T follicular helper cell (primary cell): ENCODE data around the gene TNFSF8.

Experiments used
- DNase-seq: peaks from one replicate; pipeline ENCODE4 v3.0.0-alpha.2; 2020; ENCODE audit warnings: low read depth
- total RNA-seq, 2 experiments: gene quantifications; one replicate each; lab custom pipeline; 2026; lab: John Stamatoyannopoulos, UW

TNFSF8 gene
- total RNA-seq: 163 to 777 reads per million in 2 experiments

DNA sequence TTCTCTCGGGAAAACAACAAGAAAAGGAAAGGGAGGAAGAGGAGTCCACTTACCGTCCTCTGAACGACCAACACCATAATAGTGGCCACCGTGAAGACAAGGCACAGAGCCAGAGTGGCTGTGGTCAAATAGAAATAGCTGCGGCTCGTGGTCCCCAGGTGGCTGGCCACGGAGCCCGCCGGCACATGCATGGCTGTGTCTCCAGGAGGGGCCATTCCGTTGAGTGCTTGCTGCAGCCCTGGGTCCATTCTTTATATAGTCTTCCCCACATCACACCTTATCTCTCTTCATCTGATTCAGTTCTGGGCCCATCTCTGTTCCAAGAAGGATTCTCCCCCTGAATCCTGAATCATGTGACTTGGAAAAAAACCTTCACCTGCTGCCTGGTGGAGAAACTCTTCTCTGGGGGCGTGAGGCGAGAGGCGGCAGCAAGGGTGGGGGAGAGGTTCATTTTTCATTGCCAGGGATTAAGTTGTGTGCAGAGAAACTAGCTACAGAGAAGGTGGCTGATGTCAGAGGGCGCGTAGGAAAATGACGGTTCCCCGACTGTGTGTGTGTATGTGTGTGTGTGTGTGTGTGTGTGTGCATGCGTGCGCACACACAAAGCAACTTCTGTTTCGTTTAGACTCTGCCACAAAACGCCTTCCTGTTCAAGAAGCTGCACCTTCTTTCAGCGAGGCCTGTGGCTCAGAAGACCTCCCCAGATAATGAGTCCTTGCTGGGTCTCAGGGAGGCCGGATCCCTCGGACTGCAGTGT lies at the start of gene TNFSF8:
Gene TNFSF8 (minus strand): TSS at position 536 of the 757 bp plus-strand sequence. CDS start 288 bp downstream, at position 248.
- DNase-seq: peak; percentile 58

- DNase-seq: no peak
These were observed 42.8 kb upstream of the TNFSF8 start for GRCh38 chr9:114973216-114973615.

DNA sequence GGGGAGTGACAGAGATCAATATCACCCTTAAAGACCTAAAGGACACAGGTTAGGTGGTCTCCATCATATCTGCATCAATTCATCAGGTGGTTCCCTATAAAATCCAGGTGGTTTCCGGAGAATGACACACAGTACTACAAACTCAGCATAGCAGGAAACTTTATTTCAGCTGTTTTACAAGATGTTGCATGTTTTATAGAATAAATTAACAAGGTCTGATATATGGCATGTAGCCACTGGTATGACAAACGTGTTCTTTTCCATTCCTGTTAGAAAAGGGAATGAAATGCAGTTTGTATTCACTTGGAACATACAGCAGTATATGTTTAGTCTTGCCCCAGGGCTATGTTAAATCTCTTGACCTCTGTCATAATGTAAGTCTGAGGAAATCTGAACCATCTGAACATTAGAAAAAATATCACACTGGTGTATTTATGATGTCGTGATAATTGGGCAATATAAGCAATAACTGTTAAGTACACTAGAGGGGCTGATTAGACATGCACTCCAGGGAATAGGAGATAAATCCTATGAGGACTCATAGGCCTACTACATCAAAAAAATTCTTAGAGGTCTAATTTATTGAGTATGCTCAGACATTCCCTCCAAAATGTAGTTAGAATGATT lies 42.2 kb upstream of the TNFSF8 start:
- DNase-seq: no peak

GRCh38 chr9:114969269-114969668 lies 38.9 kb upstream of the TNFSF8 start:
- no peak for DNase-seq

GRCh38 chr9:114968671-114969070 lies 38.3 kb upstream of the TNFSF8 start:
- DNase-seq: no peak

DNA sequence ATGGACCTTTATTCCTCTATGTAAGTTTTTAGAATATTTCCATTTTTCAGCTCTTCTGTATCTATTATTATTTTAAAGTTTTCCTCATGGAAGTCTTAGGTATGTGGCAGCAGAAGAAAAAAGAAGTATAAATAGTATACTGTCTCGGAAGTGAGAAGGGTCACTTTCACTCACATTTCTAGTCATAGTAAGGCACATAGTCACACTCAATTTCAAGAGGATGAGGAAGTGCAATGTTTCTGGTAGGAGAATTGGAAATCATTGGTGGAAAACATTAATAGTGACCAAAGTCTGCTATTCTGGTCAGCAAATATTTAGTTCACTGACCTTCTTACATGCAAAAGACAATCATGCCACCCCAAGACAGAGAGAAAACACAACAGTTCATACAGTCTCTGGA lies 35.2 kb upstream of the TNFSF8 start:
- DNase-seq: no peak

DNA sequence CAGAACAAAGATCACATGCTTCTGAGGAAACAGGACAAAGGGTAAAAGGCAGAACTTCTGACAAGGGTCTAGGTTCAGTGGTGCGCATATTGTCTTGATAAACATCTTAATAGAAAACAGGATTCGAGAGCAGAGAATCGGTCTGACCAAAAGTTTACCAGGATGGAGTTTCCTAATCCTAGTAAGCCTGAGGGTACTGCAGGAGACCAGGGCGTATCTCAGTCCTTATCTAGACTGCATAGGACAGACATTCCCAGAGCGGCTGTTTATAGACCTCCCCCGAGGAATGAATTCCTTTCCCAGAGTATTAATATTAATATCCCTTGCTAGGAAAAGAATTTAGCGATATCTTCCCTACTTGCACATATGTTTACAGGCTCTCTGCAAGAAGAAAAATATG lies 32.4 kb upstream of the TNFSF8 start:
- no peak for DNase-seq

- no peak for DNase-seq
These were observed 29.9 kb upstream of the TNFSF8 start for GRCh38 chr9:114960276-114960675.

DNA sequence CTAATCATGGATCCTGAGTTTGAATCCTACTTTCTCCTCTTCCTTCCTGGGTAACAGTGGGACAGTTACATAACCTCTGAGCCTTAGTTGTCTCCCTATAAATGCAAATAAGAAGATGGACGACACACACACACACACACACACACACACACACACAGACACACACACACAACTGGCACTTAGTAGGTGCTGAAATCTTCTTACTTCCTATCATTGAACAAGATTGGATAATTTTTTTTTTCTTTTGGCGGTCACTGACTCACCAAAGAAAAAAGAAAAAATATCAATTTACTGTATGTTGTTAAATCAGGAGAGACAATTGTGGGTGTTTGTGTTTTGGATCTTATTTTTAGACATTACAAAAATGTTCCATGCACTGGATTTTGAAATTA lies 28.4 kb upstream of the TNFSF8 start:
- no peak for DNase-seq

- DNase-seq: no peak
These were observed 27.8 kb upstream of the TNFSF8 start for GRCh38 chr9:114958021-114958843.

DNA sequence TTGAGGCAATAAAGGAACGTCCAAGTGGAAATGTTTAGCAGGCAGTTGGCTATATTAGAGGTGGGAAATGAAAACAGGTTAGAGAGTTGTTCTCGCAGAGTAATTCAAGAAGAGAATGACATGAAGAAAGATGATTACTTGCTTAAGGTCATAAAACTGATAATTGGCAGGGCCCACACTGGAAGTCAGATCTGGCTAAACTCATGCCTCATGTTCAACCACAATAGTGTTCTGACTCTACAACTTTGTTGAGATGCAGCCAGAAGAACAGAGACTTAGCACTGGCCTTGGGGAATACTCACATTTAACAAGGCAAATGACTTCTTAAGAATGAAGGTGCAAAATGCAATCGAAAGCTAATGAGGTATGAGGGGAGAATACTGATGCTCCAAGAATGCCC lies 27.2 kb upstream of the TNFSF8 start:
- DNase-seq: no peak

DNA sequence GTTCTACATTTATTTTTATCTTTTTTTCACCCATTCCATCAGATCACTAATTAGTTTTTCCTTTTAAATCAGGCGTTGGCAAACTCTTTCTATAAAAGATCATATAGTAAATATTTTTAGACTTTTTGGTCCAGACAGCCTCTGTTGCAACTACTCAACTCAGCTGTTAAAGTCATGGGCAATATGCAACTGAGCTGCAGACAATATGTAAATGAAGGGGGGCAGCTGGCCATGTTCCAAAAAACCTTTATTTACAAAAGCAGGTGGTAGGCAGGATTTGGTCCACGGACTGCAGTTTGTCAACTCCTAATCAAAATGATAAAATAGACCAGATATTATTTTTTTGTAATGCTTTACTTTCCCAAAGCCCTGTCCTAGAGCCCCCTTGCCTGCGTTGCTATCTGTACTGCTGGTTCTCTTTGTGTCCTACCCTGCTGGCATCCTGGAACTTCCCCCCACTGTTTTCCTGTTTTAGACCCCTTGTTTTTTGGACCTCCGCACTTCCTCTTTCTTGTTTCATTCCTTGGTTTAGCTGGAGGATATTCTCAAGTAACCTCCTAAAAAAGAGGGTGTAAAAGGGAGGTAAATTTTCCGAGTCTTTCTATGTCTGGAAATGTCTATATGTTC lies 24.7 kb upstream of the TNFSF8 start:
- DNase-seq: no peak

- DNase-seq: no peak
These were observed 23.6 kb upstream of the TNFSF8 start for GRCh38 chr9:114953959-114954358.

DNA sequence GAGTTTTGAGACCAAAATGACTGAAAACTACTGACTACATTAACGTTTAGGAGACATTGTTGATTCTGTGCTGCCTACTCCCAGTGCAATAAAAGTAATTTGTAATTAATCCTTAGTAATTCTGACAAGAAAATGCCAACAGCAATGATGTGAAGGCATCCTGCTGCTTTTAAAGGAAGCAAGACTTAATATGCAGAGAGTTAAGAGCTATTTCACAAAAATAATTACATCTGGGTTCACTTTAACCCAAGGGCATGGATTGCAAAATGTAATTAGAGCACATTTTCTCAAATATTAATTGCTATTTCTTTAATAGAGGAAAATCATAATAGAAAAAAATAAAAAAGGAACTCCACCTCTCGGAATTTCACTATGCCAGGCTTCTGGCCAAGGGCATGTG lies 22.7 kb upstream of the TNFSF8 start:
- DNase-seq: no peak

GRCh38 chr9:114950761-114951160 lies 20.4 kb upstream of the TNFSF8 start:
- no peak for DNase-seq

DNA sequence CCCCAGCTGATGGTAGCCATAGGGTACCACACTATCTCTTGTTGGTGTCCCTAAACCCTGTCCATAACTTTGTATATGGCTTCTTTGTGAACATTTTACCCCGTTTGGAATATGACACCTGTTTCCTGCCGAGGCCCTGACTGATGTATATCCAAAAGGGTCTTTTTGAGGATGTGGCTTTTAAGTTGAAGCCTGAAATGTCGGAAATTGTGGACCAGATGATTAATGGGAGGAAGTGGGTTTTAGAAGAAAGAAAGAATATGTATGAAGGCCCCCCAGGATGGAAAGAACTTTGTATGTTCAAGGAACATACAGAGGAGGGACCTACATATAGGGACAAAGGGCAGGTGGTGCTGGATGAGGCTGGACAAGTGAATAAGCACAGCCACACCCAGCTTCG lies 16.7 kb upstream of the TNFSF8 start:
- no peak for DNase-seq

DNA sequence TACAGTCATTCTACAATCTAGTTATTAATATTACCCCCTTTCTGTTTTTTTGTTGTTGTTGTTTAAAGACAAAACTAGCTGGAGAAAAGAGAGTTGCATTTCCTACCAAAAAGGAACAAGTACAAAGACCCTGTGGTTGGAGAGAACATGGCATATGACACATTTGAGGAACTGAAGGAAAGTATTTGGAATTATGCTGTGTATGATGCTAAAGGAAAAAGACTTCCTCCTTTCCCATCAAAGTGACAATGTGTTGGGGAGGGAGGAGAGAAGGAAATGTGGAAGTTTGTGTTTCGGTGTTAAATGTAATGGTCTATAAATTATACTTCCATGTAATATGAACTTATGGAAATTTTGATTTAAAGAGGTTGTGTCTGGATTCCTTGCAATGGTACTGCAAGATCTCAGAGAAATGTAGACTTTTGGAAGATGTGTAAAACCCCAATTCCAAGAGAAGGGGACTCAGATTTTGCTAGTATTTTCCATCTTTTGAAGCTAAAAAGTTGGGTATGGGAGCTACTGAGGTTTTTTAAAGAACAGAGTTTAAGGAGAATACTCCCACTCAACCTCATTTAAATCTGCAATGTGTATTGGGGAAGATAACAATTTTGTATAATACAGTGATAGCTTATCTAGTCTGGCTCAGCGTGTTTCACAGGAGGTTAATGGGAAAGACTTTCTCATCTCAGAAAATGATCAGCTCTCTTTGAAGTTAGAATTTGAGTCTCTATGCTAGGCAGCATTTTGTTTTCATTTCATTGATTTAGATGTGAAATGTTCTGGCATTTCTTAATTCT lies 15.4 kb upstream of the TNFSF8 start:
- DNase-seq: no peak

DNA sequence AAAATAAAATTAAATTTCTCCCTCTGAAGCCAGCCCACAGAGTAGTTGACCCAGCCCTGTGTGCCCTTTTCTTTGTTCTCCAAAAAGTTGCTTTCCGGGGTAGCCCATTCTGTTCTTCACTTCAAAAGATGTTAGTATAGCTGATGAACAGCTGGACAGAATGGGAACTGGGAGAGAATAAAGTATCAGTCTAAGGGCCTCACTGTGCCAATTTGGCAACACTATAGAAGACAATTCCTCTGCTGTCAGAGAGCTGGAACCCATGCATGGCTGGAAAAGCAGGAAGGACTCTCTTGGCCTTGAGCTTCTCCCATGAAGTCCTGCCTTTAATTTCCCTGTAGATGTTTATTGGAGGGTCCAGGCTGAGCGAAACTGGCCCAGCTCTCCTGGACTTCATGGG lies 11.0 kb upstream of the TNFSF8 start:
- DNase-seq: no peak

- DNase-seq: no peak
These were observed 8.5 kb upstream of the TNFSF8 start for GRCh38 chr9:114938687-114939575.

GRCh38 chr9:114937516-114937915 lies 7.1 kb upstream of the TNFSF8 start:
- DNase-seq: no peak
